GM19239 (cell line): Measurements from ENCODE around the gene CNPPD1.

Experiments used
- DNase-seq: peaks from one replicate; pipeline ENCODE4 v3.0.0; 2011; ENCODE audit warnings: low spot score; ENCODE audit not compliant: insufficient read length
- FAIRE-seq: peaks from 2 replicates; lab custom pipeline; 2011; peaks lifted over from hg19 to GRCh38; lab: Jason Lieb, UNC

CNPPD1 gene

GRCh38 chr2:219176818-219177551 is at the start of gene CNPPD1:
Gene CNPPD1 (minus strand): TSS chr2:219176925. CDS start chr2:219176828, 97 bp downstream.
- peak; percentile 88 for FAIRE-seq
- DNase-seq = peak; percentile 82

- DNase-seq = no peak
- FAIRE-seq = no peak
These were observed 48.6 kb upstream of the CNPPD1 start for GRCh38 chr2:219225350-219225749.

GRCh38 chr2:219223831-219224610 is 47.3 kb upstream of the CNPPD1 start:
- DNase-seq (no peak), FAIRE-seq (no peak)

GRCh38 chr2:219221957-219222518 is 45.3 kb upstream of the CNPPD1 start:
- FAIRE-seq (no peak), DNase-seq (no peak)

- FAIRE-seq (no peak), DNase-seq (no peak)
These were observed 44.1 kb upstream of the CNPPD1 start for GRCh38 chr2:219220652-219221402.

GRCh38 chr2:219219784-219220532 is 43.2 kb upstream of the CNPPD1 start:
- no peak for FAIRE-seq
- DNase-seq = no peak

- FAIRE-seq (peak; percentile 95), DNase-seq (peak; percentile 95)
These were observed 42.3 kb upstream of the CNPPD1 start, which contains the start of gene ABCB6 for GRCh38 chr2:219218732-219219701. Gene ABCB6 (minus strand): TSS chr2:219218958. CDS start chr2:219218673, 285 bp downstream.

- DNase-seq (no peak), FAIRE-seq (no peak)
These were observed 41.5 kb upstream of the CNPPD1 start for GRCh38 chr2:219218217-219218731.

GRCh38 chr2:219216535-219216915 is 39.8 kb upstream of the CNPPD1 start:
- no peak for DNase-seq
- FAIRE-seq = no peak

GRCh38 chr2:219215871-219216534 is 39.3 kb upstream of the CNPPD1 start:
- DNase-seq = no peak
- no peak for FAIRE-seq

GRCh38 chr2:219214786-219215185 is 38.1 kb upstream of the CNPPD1 start:
- FAIRE-seq = no peak
- no peak for DNase-seq

- FAIRE-seq = no peak
These were observed 37.4 kb upstream of the CNPPD1 start for GRCh38 chr2:219214141-219214540.

GRCh38 chr2:219213486-219214071 is 36.9 kb upstream of the CNPPD1 start:
- no peak for FAIRE-seq
- DNase-seq = no peak

More at GRCh38 chr2:219214141-219214540, 37.4 kb upstream of the CNPPD1 start:
- DNase-seq = no peak

- no peak for FAIRE-seq
- DNase-seq = no peak
These were observed 36.3 kb upstream of the CNPPD1 start for GRCh38 chr2:219213026-219213415.

- DNase-seq = no peak
These were observed 34.2 kb upstream of the CNPPD1 start for GRCh38 chr2:219210886-219211362.

GRCh38 chr2:219210196-219210885 is 33.6 kb upstream of the CNPPD1 start:
- DNase-seq (no peak), FAIRE-seq (no peak)

More at GRCh38 chr2:219210886-219211362, 34.2 kb upstream of the CNPPD1 start:
- FAIRE-seq = no peak
